Posterior vena cava (tissue), 2 donors: Measurements from ENCODE around the gene MBNL1. TPM values are rescaled to one million over a fixed set of nuclear protein-coding genes. Genes with fewer than 3 reads are reported as not detected.

ENCODE experiments used
- DNase-seq: peaks from one replicate; pipeline ENCODE4 v3.0.0-alpha.2; 2020; ENCODE audit warnings: low spot score
- intact Hi-C, 2 donors: fragments of 100-400 bp; cut with DNase I; formaldehyde crosslinking; loops; one replicate each; pipeline versions ENCODE4 v1.14.1 to v1.14.2; 2022 to 2023
- total RNA-seq, 2 donors: library from RNA; stranded (reverse); fragmentation: NEBNext Ultra II Directional; extraction: Animal tissue kit (Norgen Biotek cat#: 25700); gene quantifications; one replicate each; pipeline ENCODE4 v1.2.1, GENCODE V29; 2021
- donor health status: DM: yes; HTN: yes; CAD: no.
- donor health status: DM: yes; HTN: yes; CAD: no.

Gene MBNL1
- total RNA-seq, 2 donors from 2014 or later: 393 to 453 TPM

- DNase-seq: no peak
- intact Hi-C loops: no loop called here
These were observed 200.7 kb downstream of the MBNL1 start for GRCh38 chr3:152469248-152470025.

DNA sequence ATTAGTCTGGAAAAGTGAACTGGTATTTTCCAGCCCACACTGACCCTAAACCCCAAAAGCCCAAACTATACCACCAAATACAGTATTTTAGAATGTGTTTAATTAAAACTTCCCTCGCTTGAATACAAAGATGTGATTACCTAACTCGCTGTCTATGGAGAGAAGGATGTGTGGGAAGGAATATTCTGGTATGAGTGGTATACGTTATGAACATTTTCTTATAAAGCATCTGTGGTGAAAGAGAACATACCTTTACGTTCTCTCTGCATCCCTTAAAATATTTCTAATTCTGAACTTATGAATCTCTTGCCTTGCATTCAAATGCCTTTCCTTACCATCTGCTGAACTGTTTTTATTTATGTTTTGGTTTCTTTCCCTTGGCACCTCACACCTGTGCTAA lies 201.4 kb downstream of the MBNL1 start:
- no peak for DNase-seq
- intact Hi-C loops: no loop called here

GRCh38 chr3:152470893-152471292 lies 202.2 kb downstream of the MBNL1 start:
- intact Hi-C loops: no loop called here
- DNase-seq: no peak

GRCh38 chr3:152471814-152472671 lies 203.3 kb downstream of the MBNL1 start:
- intact Hi-C loops: no loop called here
- DNase-seq: no peak

GRCh38 chr3:152472672-152472954 lies 203.9 kb downstream of the MBNL1 start:
- intact Hi-C loops: no loop called here
- no peak for DNase-seq

DNA sequence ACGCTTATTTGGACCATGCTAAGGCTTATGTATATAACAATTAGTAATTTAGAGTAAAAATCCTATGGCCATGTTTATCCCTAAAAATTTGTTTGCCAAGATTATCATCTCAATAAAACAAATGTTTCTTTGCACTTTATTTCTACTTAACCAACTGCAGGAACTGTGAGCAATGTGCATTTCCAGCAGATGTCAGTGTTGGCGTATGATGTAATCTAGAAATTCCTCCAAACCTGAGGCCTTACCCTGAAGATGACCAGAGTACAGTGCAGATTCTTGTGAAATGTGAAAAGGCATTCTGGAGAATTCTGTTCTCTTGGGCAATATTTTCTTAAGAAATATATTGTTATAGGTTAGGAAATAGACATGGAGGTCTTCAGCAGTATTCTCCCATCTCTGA lies 205.9 kb downstream of the MBNL1 start:
- intact Hi-C loops: no loop called here
- no peak for DNase-seq

GRCh38 chr3:152477422-152477821 lies 208.7 kb downstream of the MBNL1 start:
- DNase-seq: no peak
- intact Hi-C loops: no loop called here

DNA sequence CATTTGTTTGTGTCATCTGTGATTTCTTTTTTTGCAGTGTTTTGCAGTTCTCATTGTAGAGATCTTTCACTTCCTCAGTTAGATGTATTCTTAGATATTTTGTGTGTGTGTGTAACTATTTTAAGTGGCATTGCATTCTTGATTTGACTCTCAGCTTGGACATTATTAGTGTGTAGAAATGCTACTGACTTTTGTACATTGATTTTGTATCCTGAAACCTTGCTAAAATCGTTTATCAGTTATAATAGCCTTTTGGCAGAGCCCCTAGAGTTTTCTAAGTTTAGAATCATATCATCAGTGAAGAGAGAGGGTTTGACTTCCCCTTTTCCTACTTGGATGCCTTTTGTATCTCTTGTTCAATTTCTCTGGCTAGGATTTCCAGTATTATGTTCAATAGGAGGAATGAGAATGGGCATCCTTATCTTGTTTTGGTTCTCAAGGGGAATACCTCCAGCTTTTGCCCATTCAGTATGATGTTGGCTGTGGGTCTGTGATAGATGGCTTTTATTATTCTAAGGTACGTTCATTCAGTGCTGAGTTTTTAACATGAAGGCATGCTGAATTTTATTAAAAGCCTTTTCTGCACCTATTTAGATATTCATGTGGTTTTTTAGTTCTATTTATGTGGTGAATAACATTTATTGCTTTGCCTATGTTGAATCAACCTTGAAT lies 211.7 kb downstream of the MBNL1 start:
- intact Hi-C loops: no loop called here
- no peak for DNase-seq

DNA sequence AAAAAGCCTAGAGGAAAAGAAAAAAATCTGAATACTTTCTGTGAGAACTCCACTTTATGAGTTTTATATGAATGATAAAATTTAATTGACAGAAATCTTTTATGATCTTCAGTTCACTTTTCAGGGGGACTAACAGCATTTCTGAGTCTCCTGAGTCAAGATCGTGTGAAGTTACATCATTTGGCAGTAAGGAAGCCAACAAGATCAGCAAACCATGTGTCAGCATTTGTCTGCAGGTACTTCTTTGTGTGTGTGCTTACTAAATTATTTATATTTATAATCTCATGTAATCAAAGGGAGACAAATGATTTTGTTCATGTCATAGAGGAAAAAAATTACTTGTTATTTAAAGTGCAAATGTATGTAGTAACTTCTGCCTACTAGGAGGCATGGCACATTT lies 217.6 kb downstream of the MBNL1 start:
- DNase-seq: no peak
- intact Hi-C loops: no loop called here

- intact Hi-C loops: no loop called here
- DNase-seq: no peak
These were observed 219.7 kb downstream of the MBNL1 start for GRCh38 chr3:152488449-152488848.

DNA sequence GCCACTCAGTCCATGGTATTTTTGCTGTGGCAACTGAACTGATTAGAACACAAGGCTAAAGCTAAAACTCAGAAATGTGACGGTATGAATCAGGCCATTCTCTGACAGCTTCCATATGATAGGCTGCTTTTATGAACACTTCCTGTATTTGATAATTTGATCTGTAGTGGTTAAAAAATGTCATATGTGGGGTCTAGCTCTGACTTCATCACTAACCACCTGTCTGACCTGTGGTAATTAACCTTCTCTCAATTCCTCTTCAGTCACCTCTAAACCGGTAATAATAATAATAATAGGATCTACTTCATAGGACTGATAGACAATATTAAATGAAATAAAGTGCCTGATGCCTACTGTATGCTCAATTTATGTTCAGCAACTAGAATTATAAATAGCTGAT lies 223.2 kb downstream of the MBNL1 start:
- no peak for DNase-seq
- intact Hi-C loops: no loop called here

DNA sequence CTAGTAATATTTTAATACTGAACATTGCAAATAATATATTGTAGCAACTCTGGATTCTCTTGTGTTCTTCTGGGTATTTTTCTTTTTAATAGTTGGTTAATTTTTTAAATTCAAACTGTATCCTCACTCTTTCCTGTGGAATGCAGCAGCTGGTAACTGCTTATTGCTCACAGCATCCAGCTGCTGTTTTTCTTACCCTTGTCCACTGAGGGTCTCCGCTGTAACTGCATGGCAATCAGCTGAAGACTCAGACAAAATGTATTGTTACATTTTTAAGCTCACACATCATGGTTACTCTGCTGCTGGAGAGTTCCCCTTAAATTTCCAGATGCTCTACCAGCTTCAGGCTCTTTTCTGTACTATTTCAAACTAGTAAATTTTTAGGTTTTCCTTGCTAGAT lies 227.6 kb downstream of the MBNL1 start:
- DNase-seq: no peak
- intact Hi-C loops: no loop called here

GRCh38 chr3:152496716-152497115 lies 228.0 kb downstream of the MBNL1 start:
- intact Hi-C loops: no loop called here
- no peak for DNase-seq

GRCh38 chr3:152497457-152497856 lies 228.7 kb downstream of the MBNL1 start:
- DNase-seq: no peak
- intact Hi-C loops: no loop called here

GRCh38 chr3:152497890-152498289 lies 229.2 kb downstream of the MBNL1 start:
- no peak for DNase-seq
- intact Hi-C loops: no loop called here

DNA sequence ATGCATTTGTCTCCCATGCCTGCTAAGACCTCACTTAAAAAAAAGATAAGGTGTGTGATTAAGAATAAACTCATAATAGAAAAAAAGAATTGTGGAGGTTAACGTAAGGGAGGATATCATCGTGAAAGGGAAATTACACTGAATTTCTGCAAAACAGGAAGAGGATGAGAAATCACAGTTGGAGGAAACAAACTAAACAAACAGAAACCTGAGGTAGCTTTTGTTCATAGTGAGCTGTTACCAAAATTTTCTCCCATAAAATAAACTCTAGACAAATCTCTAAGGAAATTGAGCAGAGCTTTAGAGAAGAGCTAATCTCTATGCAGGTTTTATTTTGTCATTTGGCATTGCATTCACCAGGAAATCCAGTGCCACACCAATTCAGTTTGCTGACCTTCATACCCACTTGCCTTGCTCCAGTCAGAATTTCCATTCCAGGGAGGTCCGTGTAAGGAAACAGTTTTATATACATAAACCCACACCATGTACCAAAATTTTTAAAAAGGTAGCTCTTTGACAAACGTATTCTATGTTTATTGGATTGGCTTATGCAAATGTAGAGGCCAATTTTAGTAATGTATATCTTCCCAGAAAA lies 231.2 kb downstream of the MBNL1 start:
- intact Hi-C loops: no loop called here
- DNase-seq: no peak

- intact Hi-C loops: no loop called here
- DNase-seq: no peak
These were observed 237.2 kb downstream of the MBNL1 start for GRCh38 chr3:152505926-152506325.

GRCh38 chr3:152508705-152509104 lies 240.0 kb downstream of the MBNL1 start:
- DNase-seq: no peak
- intact Hi-C loops: no loop called here

DNA sequence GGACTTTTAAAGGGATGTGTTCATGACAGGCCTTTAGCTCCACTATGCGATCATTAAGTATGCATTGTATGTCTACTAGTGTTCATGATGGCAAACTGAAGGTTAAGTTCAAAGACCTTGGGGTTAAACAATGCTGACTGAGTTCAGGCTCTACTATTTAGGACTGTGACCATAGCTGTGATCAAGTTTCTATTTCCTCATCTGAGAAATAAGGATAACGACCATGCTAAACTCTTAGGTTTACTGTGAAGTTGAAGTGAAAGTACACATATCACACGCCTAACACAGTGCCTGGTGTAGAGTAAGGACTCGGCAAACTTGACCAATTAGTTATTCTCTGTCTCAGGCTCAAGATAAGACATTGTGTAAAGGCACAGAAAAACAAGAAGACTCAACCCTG lies 243.2 kb downstream of the MBNL1 start:
- no peak for DNase-seq
- intact Hi-C loops: no loop called here

GRCh38 chr3:152513301-152513960 lies 244.7 kb downstream of the MBNL1 start:
- intact Hi-C loops: no loop called here
- no peak for DNase-seq
